Stimulated activated CD4-positive, alpha-beta T cell treated with anti-CD3 and anti-CD28 coated beads, Interleukin-2, amount 100 ng/mL, for 24 hours (primary cell): Measurements from ENCODE around the gene ABCG8.

Source experiments
- DNase-seq, 2 donors: peaks; one replicate each; pipeline ENCODE4 v3.0.0-alpha.2; 2020

Gene ABCG8

DNA sequence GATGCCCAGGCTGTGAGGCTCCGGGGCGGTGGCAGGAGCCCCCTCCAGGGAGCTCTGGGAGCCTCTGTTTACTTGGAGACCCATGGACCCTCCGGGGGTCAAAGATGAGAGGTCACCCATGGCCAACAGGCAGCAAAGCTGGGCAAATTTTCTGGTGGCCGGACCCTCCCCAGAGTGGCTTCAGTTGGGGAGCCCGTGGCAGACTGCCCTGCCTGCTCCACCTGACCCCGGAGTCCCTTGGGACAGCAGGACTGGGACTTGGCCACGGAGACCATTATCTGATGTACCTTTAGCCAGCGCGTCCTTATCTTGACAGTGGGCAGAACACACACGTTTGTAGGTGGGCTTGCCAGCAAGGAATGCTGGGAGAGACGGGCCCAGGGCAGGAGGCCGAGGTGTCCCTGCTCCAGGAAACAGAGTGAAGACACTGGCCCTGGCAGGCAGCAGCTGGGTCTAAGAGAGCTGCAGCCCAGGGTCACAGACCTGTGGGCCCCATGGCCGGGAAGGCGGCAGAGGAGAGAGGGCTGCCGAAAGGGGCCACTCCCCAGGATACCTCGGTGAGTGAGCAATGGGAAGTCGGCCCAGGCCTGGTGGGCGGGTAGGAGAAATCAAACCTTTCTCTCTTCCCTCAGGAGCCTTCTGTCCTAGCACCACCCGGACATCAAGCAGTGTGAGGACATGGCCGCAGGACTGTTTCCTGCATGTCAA lies at the start of gene ABCG8, which contains the start of gene ABCG5:
TSS of gene ABCG8 (plus strand) at position 412 of the 708 bp plus-strand sequence. CDS start at position 495, 83 bp downstream.
TSS of gene ABCG5 (minus strand) at position 280 of the 708 bp plus-strand sequence. CDS start at position 120, 160 bp downstream.
- no peak for DNase-seq

DNA sequence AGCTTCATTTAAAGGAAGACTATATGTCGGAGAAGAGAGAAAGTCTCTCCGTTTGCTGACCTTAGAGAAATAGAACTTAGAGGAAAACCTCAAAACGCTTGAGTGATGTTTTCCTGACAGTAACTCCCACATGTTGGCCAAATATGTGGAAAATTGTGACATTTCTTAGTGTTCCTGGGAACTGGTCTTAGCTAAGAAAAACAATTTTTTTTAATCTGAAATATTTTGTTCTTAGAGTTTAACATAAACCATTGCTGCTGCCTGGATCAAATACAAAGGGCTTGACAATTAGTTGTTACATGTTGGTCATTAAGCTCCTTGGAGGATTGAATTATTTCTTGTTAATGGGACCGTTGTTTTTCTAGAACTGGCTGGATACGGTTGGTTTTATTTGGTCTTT lies 48.6 kb upstream of the ABCG8 start:
- no peak for DNase-seq

DNA sequence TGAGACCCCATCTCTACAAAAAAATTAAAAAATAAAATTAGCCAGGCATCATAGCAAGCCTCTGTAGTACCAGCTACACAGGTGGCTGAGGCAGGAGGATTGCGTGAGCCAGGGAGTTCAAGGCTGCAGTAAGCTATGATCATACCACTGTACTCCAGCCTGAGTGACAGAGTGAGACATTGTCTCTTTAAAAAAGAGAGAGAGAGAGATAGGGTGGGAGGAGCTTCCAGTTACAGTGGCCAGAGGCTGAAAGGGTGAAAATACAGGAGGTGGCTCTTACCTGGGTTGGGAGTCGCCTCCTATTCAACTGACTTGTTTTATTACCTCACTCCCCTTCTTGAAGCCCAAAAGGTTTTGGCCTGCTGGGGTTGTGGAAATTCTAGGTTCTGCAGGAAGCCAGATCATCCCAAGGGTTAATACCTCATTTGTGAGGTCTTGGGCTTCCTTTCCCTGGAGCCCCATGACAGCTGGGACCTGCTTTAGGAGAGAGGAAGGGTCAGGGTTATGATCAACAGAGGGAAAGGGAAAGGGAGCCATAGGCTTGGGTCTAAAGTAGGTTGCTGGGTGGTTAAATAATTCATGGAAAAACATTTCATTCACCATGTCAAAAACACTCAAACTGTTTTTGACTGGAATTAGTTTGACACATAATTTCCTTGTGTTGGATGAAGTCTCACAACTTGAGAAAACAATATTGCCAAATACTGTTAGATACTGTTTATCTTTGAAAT lies 47.6 kb upstream of the ABCG8 start:
- no peak for DNase-seq

DNA sequence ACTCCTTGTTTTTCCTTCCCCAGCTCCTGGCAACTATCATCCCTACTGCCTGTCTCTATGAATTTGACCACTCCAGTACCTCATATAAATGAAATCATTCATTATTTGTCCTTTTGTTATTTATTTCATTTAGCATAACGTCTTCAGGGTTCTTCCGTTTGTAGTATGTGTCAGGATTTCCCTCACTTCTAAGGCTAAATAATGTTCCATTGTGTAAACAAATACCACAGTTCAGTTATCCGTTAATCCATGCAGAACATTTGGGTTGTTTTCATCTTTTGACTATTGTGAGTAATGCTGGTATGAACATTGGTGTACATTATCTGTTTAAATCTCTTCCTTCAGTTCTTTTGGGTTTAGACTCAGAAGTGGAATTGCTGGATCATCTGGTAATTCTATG lies 46.1 kb upstream of the ABCG8 start:
- no peak for DNase-seq

DNA sequence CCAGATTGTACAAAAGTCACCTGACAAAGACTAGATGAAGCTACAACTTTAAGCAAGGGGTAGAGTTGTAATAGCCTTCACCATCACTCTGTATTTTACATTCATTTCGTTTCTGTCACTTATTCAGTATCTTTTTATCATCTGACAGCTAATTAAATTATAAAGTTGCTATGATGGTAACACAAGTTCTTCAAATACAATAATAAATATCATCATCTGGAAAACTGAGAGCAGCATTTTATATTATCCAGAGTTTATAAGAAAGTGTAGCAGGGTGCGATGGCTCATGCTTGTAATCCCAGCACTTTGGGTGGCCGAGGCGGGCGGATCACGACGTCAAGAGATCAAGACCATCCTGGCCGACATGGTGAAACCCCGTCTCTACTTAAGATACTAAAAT lies 43.8 kb upstream of the ABCG8 start:
- no peak for DNase-seq

DNA sequence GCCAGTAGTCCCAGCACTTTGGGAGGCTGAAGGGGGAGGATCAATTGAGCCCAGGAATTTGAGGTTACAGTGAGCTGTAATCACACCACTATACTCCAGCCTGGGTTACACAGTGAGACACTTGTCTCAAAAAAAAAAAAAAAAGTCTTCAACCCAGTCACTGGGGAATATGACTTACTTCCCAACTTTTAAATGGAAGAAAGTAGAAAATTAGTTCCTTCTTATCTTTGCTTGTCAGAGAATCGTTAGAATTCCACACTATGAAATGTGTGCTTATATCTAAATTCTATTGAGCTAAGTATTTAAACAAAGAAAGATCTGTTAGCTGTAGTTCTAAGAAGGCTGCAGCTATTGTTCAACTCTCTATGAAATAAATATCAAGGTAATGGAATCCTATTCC lies 42.6 kb upstream of the ABCG8 start:
- no peak for DNase-seq

DNA sequence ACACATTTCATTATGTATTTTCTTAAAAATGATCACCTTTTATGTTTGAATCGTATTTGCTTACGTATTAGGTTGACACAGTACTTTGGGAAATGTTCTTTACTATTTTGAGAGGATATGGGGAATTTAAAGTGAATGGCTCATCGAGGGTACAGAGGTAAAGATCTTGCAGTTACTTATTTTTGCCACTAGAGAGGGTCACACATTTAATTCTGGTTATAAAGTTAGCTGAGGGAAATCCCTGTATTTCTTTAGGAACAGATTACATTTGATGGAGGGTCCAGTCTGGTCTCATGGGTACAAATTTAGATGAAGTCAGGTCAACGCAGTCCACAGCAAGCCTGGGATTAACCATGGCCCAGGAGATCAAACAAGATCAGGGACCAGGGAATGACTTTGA lies 40.5 kb upstream of the ABCG8 start:
- DNase-seq, result no peak

DNA sequence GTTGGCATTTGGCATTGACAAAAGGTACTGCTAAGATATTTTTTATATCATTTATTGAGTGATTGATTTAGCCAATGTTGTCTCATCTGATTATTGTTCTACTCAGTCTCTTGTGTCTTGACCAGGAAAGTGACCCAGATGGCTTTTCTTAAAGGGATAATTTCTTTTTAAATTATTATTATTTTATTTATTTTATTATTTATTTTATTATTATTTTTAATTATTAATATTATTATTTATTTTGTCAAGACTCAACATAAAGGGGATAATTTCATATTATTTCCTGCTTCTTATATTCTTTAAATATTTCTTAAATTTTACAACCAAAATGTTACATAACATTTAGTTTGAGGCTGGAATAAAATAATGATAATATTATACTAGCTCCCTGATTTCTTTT lies 37.9 kb upstream of the ABCG8 start:
- no peak for DNase-seq

DNA sequence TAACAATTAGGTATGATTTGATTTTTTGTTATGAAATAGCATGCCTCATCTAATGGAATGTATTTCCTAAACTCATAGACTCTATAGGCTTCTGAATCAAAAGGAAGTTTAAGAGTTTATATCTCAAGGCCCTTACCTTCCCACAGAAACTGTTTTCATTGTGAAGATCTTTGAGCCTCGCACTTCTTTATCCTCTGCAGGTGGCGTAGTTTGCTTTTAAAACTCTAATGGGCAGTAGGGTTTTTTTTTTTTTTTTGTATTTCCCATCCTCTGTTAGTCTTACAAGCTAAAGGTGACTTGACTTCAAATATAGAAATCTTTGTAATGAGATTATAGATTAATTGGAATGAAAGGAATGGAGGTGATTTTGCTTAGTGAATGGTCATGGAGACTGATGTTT lies 36.6 kb upstream of the ABCG8 start:
- DNase-seq, result no peak

DNA sequence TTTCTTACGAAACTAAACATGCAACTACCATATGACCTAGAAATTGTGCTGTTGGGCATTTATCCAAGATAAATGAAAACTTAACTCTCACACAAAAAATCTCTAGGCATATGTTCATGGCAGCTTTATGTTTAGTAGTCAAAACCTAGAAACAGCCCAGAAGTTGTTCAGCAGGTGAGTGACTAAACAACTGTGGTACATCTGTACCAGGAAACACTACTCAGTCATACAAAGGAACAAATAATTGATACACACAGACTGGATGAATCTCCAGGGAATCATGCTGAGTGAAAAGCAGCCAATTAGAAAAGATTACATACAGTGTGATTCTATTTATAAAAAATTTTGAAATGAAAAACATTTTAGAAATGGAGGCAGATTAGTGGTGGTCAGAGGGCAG lies 35.7 kb upstream of the ABCG8 start:
- DNase-seq, result no peak

DNA sequence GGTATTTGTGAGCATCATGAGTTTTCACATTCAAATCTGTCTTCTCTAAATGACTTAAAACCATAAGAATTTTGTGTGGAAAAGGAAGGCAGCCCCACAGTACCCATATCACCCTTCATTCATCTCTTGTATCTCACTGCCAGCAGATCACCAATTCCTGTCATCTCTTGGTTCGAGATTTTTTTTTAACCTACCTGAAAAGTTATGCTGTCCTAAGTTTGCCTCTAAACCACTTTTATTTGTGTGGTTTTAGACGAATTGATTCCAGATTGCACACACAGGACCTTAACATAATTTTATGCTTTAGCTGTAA lies 32.1 kb upstream of the ABCG8 start:
- DNase-seq, result no peak

DNA sequence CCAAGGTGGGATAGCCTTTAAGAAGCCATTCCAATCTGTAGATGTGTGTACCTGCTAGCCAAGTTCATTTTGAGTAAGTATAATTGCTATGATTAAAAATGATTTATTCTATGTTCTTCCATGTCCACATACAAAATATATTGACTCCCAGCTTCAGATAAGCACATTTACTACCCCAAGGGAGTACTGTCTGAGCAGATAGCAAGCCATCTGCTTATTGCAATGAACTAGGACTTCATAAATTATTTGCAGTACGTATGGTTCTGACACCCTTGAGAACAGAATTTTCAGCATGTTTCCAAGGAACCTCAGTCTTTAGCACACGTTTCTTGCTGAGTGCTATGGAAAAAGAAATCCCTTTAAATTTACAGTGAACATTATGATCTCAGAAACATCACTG lies 28.3 kb upstream of the ABCG8 start:
- no peak for DNase-seq

DNA sequence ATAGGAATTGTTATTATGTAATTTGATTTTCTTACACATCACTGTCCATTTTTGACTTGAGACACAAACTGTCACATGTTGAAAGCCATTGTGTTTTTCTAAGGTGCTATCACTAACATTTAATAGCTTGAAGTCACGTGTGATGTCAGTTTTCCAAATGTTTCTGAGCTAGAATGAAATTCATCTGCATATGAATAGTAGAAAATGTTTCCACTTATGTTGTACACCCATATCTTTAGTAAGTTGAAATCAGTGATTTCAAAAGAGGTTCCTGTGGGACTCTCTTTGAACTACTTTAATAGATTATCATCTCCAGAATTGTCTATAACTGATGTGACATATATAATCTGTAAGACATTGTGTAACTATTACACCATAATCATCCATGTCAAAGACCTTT lies 27.9 kb upstream of the ABCG8 start:
- DNase-seq, result no peak

DNA sequence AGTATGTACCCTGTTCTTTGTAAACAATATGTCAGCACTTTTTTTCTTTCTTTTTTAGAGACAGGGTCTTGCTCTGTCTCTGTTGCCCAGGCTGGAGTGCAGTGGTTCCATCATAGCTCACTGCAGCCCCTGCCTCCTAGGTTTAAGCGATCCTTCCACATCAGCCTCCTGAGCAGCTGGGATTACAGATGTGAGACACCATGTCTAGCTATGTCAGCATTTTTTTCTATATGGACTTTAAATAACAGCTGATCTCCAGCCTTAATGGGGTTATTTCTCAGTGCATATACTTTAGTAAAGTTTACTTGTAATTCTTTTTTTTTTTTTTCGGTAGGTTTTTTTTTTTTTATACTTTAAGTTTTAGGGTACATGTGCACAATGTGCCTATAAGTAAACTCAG lies 26.8 kb upstream of the ABCG8 start:
- DNase-seq, result no peak

DNA sequence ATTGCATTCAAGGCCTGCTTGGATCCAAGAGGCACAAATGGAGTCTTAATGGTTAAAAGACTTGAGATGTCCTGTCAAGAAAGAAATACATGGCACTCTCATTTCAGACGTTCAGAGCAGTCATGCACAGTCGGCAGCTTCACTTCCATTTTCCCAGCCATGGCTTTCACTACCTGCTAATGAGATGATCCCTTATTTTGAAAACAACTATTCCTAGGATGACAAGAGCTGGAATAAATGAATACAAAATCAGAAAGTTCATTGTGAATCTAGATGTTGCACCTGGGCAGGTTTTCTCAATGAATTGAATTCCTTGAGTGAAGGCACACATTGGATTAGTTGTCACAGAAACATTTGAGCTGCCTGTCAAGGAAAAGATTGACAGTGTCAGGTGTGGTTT lies 25.8 kb upstream of the ABCG8 start:
- DNase-seq, result no peak

DNA sequence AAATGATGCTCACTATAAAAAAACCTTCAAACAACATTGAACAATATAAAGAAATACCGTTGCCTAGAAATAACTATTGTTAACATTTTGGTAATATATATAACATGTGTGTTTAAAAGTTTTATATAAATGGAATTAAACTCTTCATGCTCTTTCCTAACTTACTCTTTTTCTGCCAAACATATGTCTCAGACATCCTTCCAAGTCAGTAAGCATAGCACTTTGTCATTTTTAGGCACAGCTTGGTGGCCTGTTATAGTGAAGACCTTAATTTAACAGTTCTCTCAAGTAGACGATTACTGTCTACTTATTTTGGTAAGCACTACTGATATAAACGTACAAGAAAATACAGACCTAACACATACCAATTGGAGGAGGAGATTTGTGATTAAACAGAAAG lies 24.1 kb upstream of the ABCG8 start:
- no peak for DNase-seq

DNA sequence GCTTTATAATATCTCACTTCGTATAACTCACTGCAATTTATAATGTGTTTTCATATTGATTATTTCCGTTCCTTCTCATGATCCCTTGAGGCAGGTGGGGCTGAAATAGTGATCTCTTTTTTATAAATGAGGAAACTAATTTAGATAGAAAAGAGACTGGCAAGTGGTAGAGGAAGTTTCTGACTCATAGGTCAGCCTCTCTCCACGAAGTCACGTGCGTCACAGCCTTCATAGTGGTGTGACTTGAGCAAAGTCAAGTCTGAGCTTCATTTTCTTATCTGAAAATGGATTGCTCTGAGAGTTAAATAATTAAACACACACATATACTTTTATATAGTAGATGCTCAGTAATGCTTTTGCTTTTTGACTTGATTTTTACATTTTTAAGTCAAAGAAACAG lies 20.0 kb upstream of the ABCG8 start:
- peak in 1 of 2 donors; percentile 28 for DNase-seq

DNA sequence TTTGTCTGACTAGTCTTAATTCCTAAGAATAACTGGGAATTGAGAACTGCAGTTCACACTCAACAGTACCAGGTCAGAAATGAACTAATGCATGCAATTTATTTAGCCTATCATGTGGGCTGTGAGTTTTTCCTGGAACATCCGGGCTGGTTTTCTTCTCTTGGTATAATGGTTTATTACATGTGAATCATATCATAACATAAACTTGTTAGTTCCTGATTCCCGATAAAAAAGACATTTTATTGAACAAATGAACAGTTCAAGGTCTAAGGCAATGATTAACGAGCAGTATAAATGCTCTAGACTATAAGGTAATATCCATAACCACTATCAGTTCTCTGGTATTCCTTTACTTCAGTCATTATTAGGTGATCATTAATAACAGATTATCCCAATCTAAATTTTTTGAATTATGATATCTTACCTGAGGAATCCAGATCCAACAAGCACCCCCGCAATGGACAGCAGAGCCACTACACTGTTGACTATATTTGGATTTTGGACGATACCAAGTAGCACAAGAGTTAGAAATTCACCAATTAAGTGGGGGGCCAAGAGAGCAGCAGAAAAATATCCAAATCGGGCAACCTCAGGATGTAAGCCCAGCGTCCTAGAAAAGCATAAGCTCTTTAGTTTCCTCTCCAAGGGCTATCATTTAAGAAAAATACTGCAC lies 19.1 kb upstream of the ABCG8 start:
- DNase-seq, result no peak

DNA sequence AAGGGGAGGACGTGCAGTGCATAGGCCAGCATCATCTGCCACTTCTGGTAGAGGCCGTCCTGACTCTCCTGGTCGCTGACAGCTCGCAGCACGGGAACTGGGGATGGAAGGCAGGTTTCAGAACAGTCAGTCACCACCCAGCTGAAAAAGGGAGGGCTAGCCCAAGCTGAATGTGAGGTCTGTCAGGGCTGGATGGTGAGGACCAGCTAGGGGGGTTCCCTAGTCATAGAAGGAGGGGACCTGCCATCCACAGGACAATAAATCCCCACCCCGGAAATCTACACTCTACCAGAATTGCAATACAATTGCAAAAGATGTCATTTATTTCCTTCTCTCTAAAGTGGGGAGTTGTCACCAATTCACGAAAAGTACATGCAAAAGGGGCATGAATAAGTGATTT lies 15.9 kb upstream of the ABCG8 start:
- DNase-seq, result no peak

DNA sequence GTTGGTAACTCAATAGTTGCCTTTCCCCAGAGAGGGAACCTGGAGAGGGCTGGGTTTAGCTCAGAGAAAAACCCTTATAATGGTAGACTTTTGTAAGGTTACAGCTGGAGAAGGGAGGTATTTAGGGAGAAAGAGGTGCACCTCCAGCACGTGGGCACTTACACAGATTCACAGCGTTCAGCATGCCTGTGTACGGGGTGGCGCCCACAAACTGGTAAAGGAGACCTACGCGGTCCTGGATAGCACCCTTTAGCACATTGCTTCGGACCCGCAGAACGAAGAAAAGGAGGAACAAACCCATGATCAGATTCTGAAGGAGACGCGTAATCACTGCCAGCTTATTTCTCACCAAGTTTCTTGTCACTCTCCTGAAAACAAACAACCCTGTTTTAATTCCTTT lies 15.0 kb upstream of the ABCG8 start:
- DNase-seq, result no peak

DNA sequence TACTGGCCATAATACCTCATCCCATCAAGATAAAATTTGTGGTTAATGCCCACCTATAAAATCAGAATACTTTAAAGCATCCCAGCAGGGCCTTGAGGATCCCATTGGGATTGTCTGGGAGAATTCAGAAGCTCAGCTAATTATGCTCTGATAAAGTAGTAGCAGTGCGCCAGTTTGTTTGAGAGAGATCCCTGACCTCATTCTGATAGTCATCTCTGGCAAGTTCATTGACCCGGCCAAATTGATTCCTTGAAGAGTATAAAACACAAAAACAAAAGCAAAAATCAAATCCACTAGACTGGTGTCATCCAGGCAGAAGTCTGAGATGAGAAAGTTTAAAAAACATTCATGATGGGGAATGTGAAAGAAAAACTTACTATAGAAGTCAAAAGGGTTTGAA lies 14.3 kb upstream of the ABCG8 start:
- DNase-seq, result no peak

DNA sequence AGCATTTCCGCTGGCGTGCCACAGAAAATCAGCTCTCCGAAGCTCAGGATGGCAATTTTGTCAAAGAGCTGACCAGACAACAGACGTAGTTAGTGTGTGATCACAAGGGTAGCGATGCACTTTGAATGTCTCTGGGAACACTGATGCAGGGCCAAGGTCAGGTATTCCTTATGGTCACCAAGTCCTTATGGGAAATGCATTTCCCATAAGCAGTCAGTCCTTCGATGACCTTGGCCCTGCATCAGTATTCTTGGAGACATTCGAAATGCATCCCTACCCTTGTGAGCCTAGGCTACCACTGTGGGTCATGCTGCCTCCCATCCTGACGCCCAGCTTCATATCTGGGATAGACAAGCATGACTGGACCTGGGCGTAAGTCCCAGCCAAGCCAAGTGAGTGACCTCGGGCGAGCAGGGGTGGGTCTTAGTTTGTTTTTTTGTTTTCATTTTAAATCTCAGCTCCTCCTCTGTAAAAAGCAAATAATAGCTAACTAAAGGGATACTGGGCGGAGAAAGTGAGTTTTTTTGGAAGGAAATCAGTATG lies 13.7 kb upstream of the ABCG8 start:
- DNase-seq, result no peak

DNA sequence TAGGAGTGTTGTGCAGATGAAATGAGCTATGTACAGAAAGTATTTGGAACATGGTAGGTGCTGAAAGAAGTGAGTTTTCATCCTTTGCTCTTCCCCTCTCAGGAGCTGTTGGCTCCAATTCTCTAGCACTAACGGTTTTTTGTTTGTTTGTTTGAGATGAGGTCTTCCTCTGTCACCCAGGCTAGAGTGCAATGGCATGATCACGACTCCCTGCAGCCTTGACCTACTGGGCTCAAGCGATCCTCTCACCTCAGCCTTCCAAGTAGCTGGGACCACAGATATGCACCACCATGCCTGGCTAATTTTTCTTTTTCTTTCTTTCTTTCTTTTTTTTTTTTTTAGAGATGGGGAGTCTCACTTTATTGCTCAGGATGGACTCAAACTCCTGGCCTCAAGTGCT lies 12.9 kb upstream of the ABCG8 start:
- DNase-seq, result no peak
